ENCODE results near the gene PHF14.

DNA sequence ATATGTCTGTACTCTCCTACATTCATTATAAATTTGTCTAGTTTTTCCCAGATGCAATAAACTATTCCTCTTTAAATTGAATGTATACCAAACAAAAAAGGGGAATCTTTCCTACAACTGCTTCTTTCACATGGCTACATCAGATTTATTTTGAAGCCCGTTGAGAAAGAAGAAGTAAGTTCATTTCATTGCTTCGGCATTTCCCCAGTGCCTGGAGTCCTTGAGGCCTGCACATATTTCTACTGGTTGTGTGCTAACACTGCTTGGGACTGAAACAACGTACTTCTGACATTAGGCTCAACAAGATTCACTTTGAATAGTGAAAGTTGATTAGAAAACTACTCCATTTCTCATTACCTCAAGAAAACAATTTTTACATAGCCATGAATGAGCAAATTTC is 201.7 kb downstream of the PHF14 start:
- TF ChIP-seq, protein P1, sequence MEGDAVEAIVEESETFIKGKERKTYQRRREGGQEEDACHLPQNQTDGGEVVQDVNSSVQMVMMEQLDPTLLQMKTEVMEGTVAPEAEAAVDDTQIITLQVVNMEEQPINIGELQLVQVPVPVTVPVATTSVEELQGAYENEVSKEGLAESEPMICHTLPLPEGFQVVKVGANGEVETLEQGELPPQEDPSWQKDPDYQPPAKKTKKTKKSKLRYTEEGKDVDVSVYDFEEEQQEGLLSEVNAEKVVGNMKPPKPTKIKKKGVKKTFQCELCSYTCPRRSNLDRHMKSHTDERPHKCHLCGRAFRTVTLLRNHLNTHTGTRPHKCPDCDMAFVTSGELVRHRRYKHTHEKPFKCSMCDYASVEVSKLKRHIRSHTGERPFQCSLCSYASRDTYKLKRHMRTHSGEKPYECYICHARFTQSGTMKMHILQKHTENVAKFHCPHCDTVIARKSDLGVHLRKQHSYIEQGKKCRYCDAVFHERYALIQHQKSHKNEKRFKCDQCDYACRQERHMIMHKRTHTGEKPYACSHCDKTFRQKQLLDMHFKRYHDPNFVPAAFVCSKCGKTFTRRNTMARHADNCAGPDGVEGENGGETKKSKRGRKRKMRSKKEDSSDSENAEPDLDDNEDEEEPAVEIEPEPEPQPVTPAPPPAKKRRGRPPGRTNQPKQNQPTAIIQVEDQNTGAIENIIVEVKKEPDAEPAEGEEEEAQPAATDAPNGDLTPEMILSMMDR (IDR thresholded peaks at IDR 0.05): no peak
- no peak for TF ChIP-seq POLR2A (IDR thresholded peaks at IDR 0.05)

Measured in esophagus squamous epithelium (tissue), 4 donors.